Mucosa of descending colon (tissue), 3 donors: ENCODE measurements around the gene DDX10. TPM values are rescaled to one million over a fixed set of nuclear protein-coding genes. Genes with fewer than 3 reads are reported as not detected.
"Not testable (repeated sequence)": the region's sequence is repeated elsewhere in the genome, so short reads cannot be mapped to it uniquely, and the experiment has no call there.

Source experiments
- ATAC-seq: fragments of 200-7000 bp; cut with Tn5 transposase; one replicate; pipeline ENCODE4 v1.9.1; 2020; ENCODE audit warnings: mild to moderate bottlenecking, moderate library complexity
- DNase-seq, 3 donors: peaks; one replicate each; pipeline ENCODE4 v3.0.0-alpha.2; 2020
- H3K36me3 ChIP-seq: fragments of 200-600 bp; one replicate; pipeline ENCODE4 v1.8.0; 2021; ENCODE audit warnings: low read depth, mild to moderate bottlenecking
- H3K4me1 ChIP-seq: fragments of 200-600 bp; one replicate; pipeline ENCODE4 v1.8.0; 2021; ENCODE audit warnings: low read depth, mild to moderate bottlenecking
- H3K4me3 ChIP-seq: fragments of 200-600 bp; one replicate; pipeline ENCODE4 v1.8.0; 2021; ENCODE audit warnings: mild to moderate bottlenecking
- H3K9me3 ChIP-seq: fragments of 200-600 bp; one replicate; pipeline ENCODE4 v1.8.0; 2021; ENCODE audit warnings: mild to moderate bottlenecking
- CTCF ChIP-seq: fragments of 200-600 bp; IDR thresholded peaks from one replicate; pipeline ENCODE4 v1.8.0; 2022; ENCODE audit warnings: antibody characterized with exemption, mild to moderate bottlenecking
- intact Hi-C, 2 donors: fragments of 100-400 bp; cut with DNase I in 1 of 2; cut with micrococcal nuclease in 1 of 2; formaldehyde crosslinking; loops; one replicate each; pipeline versions ENCODE4 v1.11.0 to v1.11.1; 2022; cut with DNase I, micrococcal nuclease
- total RNA-seq, 3 donors: library from RNA; stranded (reverse); fragmentation: NEBNext Ultra II Directional in 2 of 3; extraction: Animal tissue kit (Norgen Biotek cat#: 25700) in 2 of 3; gene quantifications; one replicate each; pipeline versions ENCODE4 v1.2.1 to v1.2.4, GENCODE V29; 2021 to 2023
- donor health status: DM: no; HTN: no; CAD: no; lungs with moderate emphysema.
- donor health status: DM: no; HTN: no; CAD: no.
- donor health status: DM: no; HTN: yes; CAD: no.

Gene DDX10
- total RNA-seq, 3 donors from 2014 or later = 16.1 to 18.3 (median 17.3) TPM

- ATAC-seq = peak; percentile 21
- Histone ChIP-seq H3K4me1 (no peaks in the 10 kb centered on the region), H3K9me3 (no peaks in the 10 kb centered on the region), H3K36me3 (no peaks in the 10 kb centered on the region), H3K4me3 (no peak overlapping the region)
- DNase-seq = no peak
- no peak for TF ChIP-seq CTCF
- intact Hi-C loops = no loop called here
Measured at GRCh38 chr11:108733479-108734116, 68.7 kb downstream of the DDX10 start.

- no peak for ATAC-seq
- H3K4me1 ChIP-seq = no peaks in the 10 kb centered on the region
Measured at GRCh38 chr11:108734283-108734682, 69.4 kb downstream of the DDX10 start.

GRCh38 chr11:108734956-108735559 lies 70.2 kb downstream of the DDX10 start:
- intact Hi-C loops = no loop called here
- DNase-seq = no peak
- no peak for ATAC-seq
- Histone ChIP-seq H3K9me3 (no peaks in the 10 kb centered on the region), H3K4me3 (no peak overlapping the region), H3K4me1 (no peaks in the 10 kb centered on the region), H3K36me3 (no peaks in the 10 kb centered on the region)
- no peak for TF ChIP-seq CTCF

More at GRCh38 chr11:108734283-108734682, 69.4 kb downstream of the DDX10 start:
- TF ChIP-seq CTCF = no peak
- Histone ChIP-seq H3K36me3 (no peaks in the 10 kb centered on the region), H3K9me3 (no peaks in the 10 kb centered on the region), H3K4me3 (no peak overlapping the region)
- DNase-seq = no peak
- intact Hi-C loops = no loop called here

GRCh38 chr11:108740132-108740531 lies 75.3 kb downstream of the DDX10 start:
- H3K36me3 ChIP-seq, H3K4me1 ChIP-seq, intact Hi-C loops, H3K4me3 ChIP-seq, DNase-seq, ATAC-seq: not testable (repeated sequence)
- H3K9me3 ChIP-seq = peaks cover 10% of the 10 kb centered on the region

DNA sequence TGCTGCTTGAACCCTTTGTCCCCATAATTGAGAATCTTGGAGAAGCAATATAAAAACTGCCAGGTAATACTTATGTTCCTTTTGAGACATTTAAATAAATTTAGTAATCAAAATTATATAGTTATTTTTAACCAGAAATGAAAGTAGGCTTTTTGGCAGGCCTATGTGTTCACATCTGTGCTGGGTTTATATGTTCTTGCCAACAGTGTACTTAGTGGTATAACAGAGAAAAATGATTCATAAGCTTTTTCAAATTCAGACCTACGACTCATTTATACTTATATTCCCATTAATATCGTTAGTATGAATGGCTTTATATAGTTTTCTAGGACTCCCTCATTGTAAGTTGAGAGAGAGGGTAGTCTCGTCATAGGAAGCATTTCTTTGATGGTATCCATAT lies 79.0 kb downstream of the DDX10 start:
- DNase-seq = no peak
- H3K9me3 ChIP-seq = peaks cover 10% of the 10 kb centered on the region
- no peaks in the 10 kb centered on the region for H3K36me3 ChIP-seq
- intact Hi-C loops = no loop called here
- no peaks in the 10 kb centered on the region for H3K4me1 ChIP-seq
- no peak overlapping the region for H3K4me3 ChIP-seq
- no peak for TF ChIP-seq CTCF
- ATAC-seq = no peak

- DNase-seq = no peak
- ATAC-seq = no peak
- no peaks in the 10 kb centered on the region for H3K4me1 ChIP-seq
- TF ChIP-seq CTCF = no peak
- intact Hi-C loops = no loop called here
- H3K36me3 ChIP-seq = no peaks in the 10 kb centered on the region
- no peaks in the 10 kb centered on the region for H3K9me3 ChIP-seq
- H3K4me3 ChIP-seq = no peak overlapping the region
Measured at GRCh38 chr11:108748968-108749367, 84.1 kb downstream of the DDX10 start.
